Spleen (tissue), 11 donors: ENCODE data around the gene TGM1. TPM values are rescaled to one million over a fixed set of nuclear protein-coding genes. Genes with fewer than 3 reads are reported as not detected.
A peak's percentile ranks its signal among the peaks of the same experiment; 100 is the strongest.

Experiments
- DNase-seq: peaks from one replicate; pipeline ENCODE4 v3.0.0-alpha.2; 2020
- H3K27ac ChIP-seq, 8 donors: fragments of 200-600 bp; sonication (generic) in 7 of 8; 1 replicate in 4 of 8; 2 replicates in 4 of 8; pipeline versions ENCODE4 v1.5.0 to v1.8.0; 2016 to 2021; ENCODE audit warnings: inconsistent platforms in 4 of 8, mild to moderate bottlenecking in 4 of 8, moderate library complexity in 1 of 8
- H3K27me3 ChIP-seq, 7 donors: fragments of 200-600 bp; sonication (generic) in 6 of 7; replicated peaks in 1 of 7; 1 replicate in 4 of 7; 2 replicates in 3 of 7; pipeline versions ENCODE4 v1.5.0 to v1.8.0; 2016 to 2021; ENCODE audit warnings: inconsistent platforms in 3 of 7, mild to moderate bottlenecking in 1 of 7
- H3K36me3 ChIP-seq, 6 donors: fragments of 200-600 bp; sonication (generic) in 5 of 6; 1 replicate in 4 of 6; 2 replicates in 2 of 6; pipeline versions ENCODE4 v1.5.0 to v1.8.0; 2016 to 2021; ENCODE audit warnings: inconsistent platforms in 2 of 6
- H3K4me1 ChIP-seq, 6 donors: fragments of 200-600 bp; sonication (generic) in 5 of 6; 1 replicate in 3 of 6; 2 replicates in 3 of 6; pipeline versions ENCODE4 v1.5.0 to v1.8.0; 2016 to 2021; ENCODE audit warnings: inconsistent platforms in 3 of 6
- H3K4me3 ChIP-seq, 8 donors: fragments of 200-600 bp; sonication (generic) in 7 of 8; 1 replicate in 4 of 8; 2 replicates in 4 of 8; pipeline versions ENCODE4 v1.5.0 to v1.8.0; 2016 to 2021; ENCODE audit warnings: inconsistent platforms in 4 of 8, mild to moderate bottlenecking in 4 of 8, moderate library complexity in 2 of 8
- H3K9me3 ChIP-seq, 8 donors: fragments of 200-600 bp; sonication (generic) in 7 of 8; 1 replicate in 4 of 8; 2 replicates in 4 of 8; pipeline versions ENCODE4 v1.5.0 to v1.8.0; 2016 to 2021; ENCODE audit warnings: inconsistent platforms in 4 of 8
- POLR2A ChIP-seq, 3 donors: fragments of 450-650 bp; IDR thresholded peaks; one replicate each; pipeline ENCODE4 v1.5.1; 2017; ENCODE audit warnings: antibody characterized with exemption in 3 of 3, mild to moderate bottlenecking in 1 of 3
- POLR2AphosphoS5 ChIP-seq, 3 donors: sonication (generic); formaldehyde crosslinking; IDR thresholded peaks; one replicate each; pipeline ENCODE4 v1.5.1; 2017; ENCODE audit warnings: antibody characterized with exemption in 3 of 3
- WGBS, 5 donors: extraction: QIAGEN DNeasy Blood & Tissue Kit in 3 of 5; methylation state at CpG; one replicate each; pipeline versions ENCODE4 v1.1.5 to v1.1.7; 2013 to 2018; 5-methylcytosine and 5-hydroxymethylcytosine counted together
- intact Hi-C: fragments of 100-400 bp; cut with DNase I; formaldehyde crosslinking; loops from one replicate; pipeline ENCODE4 v1.15.0; 2023; ENCODE audit warnings: low total_unique reads
- polyA plus RNA-seq, 3 donors: library from polyadenylated mRNA; stranded (reverse); fragments of 200-250 nt; gene quantifications; one replicate each; pipeline ENCODE4 v1.2.1, GENCODE V29; 2013
- total RNA-seq, 7 donors: library from RNA; depleted of rRNA in 3 of 7; stranded (reverse); fragments of >200 nt in 3 of 7; fragmentation: NEBNext Ultra II Directional in 4 of 7; extraction: Animal tissue kit (Norgen Biotek cat#: 25700) in 4 of 7; gene quantifications; one replicate each; pipeline versions ENCODE4 v1.1.0 to v1.2.1, GENCODE V29; 2016 to 2021
- TF ChIP-seq, protein P1 (sequence below), 11 experiments: fragments of 200-600 bp in 7 of 11; fragments of 450-650 bp in 4 of 11; sonication (generic) in 4 of 11; IDR thresholded peaks in 8 of 11; conservative IDR thresholded peaks in 3 of 11; 1 replicate in 7 of 11; 2 replicates in 4 of 11; pipeline versions ENCODE4 v1.4.0 to v1.8.0; 2016 to 2021; ENCODE audit warnings: antibody characterized with exemption in 11 of 11, inconsistent platforms in 4 of 11, mild to moderate bottlenecking in 1 of 11
- donor health status: healthy with polysubstance abuse.
- donor health status: DM: no; HTN: no; CAD: no; lungs with moderate emphysema.
- donor health status: DM: no; HTN: no; CAD: no.
- donor health status: Bipolar disorder and iron deficiency.
- donor health status: healthy.
- donor health status: DM: no; HTN: no; CAD: no.
- donor health status: DM: yes; HTN: yes; CAD: no.

Gene TGM1
- total and polyA plus RNA-seq, 10 donors = 1.4 to 4.8 (median 2.7) TPM

- TF ChIP-seq, protein P1, sequence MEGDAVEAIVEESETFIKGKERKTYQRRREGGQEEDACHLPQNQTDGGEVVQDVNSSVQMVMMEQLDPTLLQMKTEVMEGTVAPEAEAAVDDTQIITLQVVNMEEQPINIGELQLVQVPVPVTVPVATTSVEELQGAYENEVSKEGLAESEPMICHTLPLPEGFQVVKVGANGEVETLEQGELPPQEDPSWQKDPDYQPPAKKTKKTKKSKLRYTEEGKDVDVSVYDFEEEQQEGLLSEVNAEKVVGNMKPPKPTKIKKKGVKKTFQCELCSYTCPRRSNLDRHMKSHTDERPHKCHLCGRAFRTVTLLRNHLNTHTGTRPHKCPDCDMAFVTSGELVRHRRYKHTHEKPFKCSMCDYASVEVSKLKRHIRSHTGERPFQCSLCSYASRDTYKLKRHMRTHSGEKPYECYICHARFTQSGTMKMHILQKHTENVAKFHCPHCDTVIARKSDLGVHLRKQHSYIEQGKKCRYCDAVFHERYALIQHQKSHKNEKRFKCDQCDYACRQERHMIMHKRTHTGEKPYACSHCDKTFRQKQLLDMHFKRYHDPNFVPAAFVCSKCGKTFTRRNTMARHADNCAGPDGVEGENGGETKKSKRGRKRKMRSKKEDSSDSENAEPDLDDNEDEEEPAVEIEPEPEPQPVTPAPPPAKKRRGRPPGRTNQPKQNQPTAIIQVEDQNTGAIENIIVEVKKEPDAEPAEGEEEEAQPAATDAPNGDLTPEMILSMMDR (IDR thresholded peaks at IDR 0.05 in 8 of 11, conservative IDR thresholded peaks at IDR 0.05 in 3 of 11) = peak in 5 of 11 experiments; percentile 31 to 44 (median 40)
- TF ChIP-seq POLR2AphosphoS5 (IDR thresholded peaks at IDR 0.05) (peak; percentile 100), POLR2A (IDR thresholded peaks at IDR 0.05) (peak; percentile 57 to 88 (median 83))
- H3K36me3 ChIP-seq = peaks cover 0 to 64% (median 38%) of the 10 kb centered on the region in 6 donors
- WGBS, 5 donors = 0 to 1% (median 0%) methylated on average over 42 to 53 of the region's 53 CpGs
- intact Hi-C loops = no loop called here
- no peaks in the 10 kb centered on the region for H3K27me3 ChIP-seq
- peak within 1 kb of the TSS; percentile 93 to 100 (median 98) for H3K27ac ChIP-seq
- peaks cover 24 to 70% (median 49%) of the 10 kb centered on the region in 6 donors for H3K4me1 ChIP-seq
- no peaks in the 10 kb centered on the region for H3K9me3 ChIP-seq
- peak; percentile 99 for DNase-seq
- H3K4me3 ChIP-seq = peak within 1 kb of the TSS; percentile 58 to 90 (median 68)
Observed at GRCh38 chr14:24212924-24213865, 49.8 kb downstream of the TGM1 start, which contains the start of gene CHMP4A. CHMP4A (minus strand) TSS chr14:24213488; CDS start chr14:24213439, 49 bp downstream.

- H3K9me3 ChIP-seq = no peaks in the 10 kb centered on the region
- intact Hi-C loops = no loop called here
- H3K27ac ChIP-seq = no peak overlapping the region
- 92 to 96% (median 95%) methylated on average over 6 of the region's 6 CpGs for WGBS, 5 donors
- peaks cover 2 to 64% (median 50%) of the 10 kb centered on the region in 6 donors for H3K36me3 ChIP-seq
- no peaks in the 10 kb centered on the region for H3K27me3 ChIP-seq
- H3K4me1 ChIP-seq = peaks cover 23 to 84% (median 48%) of the 10 kb centered on the region in 6 donors
- TF ChIP-seq, protein P1 (IDR thresholded peaks at IDR 0.05 in 8 of 11, conservative IDR thresholded peaks at IDR 0.05 in 3 of 11) = no peak
- no peak for TF ChIP-seq POLR2A (IDR thresholded peaks at IDR 0.05)
- no peak for TF ChIP-seq POLR2AphosphoS5 (IDR thresholded peaks at IDR 0.05)
- no peak for DNase-seq
- no peak overlapping the region for H3K4me3 ChIP-seq
Observed at GRCh38 chr14:24211311-24211710, 51.7 kb downstream of the TGM1 start.

DNA sequence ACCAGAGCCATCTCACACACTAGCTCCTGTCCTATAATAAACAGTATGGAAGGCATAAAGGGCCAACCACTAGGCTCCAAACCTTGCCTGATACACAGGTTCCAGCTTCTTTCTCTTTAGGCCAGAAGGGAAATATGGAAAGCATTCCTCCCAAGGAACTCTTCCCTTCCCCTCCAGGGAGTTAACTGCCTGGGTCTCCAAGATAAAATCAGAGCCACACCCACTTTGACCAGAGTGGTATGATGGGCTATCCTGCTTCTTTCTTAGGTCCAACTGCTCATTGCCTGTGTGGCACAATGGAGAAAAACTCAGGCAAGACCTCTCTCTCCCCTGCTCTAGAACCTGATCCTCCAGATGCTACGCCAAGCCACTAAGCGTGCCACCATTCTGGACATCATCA, 55.4 kb downstream of the TGM1 start:
- DNase-seq = no peak
- Histone ChIP-seq H3K27ac (peak overlapping the region in 1 of 8 donors; percentile 40), H3K36me3 (peaks cover 5 to 91% (median 58%) of the 10 kb centered on the region in 6 donors), H3K4me3 (no peak overlapping the region), H3K4me1 (peaks cover 6 to 56% (median 19%) of the 10 kb centered on the region in 6 donors), H3K27me3 (no peaks in the 10 kb centered on the region), H3K9me3 (no peaks in the 10 kb centered on the region)
- TF ChIP-seq POLR2AphosphoS5 (IDR thresholded peaks at IDR 0.05) (no peak), POLR2A (IDR thresholded peaks at IDR 0.05) (no peak)
- TF ChIP-seq, protein P1 (IDR thresholded peaks at IDR 0.05 in 8 of 11, conservative IDR thresholded peaks at IDR 0.05 in 3 of 11) = no peak
- WGBS, 5 donors = 98 to 100% (median 100%) methylated on average over 2 of the region's 2 CpGs
- intact Hi-C loops = no loop called here

GRCh38 chr14:24207104-24207551, 55.8 kb downstream of the TGM1 start:
- Histone ChIP-seq H3K27me3 (no peaks in the 10 kb centered on the region), H3K27ac (peak overlapping the region in 1 of 8 donors; percentile 40), H3K36me3 (peaks cover 5 to 96% (median 58%) of the 10 kb centered on the region in 6 donors), H3K4me3 (no peak overlapping the region), H3K9me3 (peaks cover 0 to 5% (median 0%) of the 10 kb centered on the region in 8 donors), H3K4me1 (peaks cover 1 to 51% (median 14%) of the 10 kb centered on the region in 6 donors)
- intact Hi-C loops = no loop called here
- no peak for TF ChIP-seq POLR2A (IDR thresholded peaks at IDR 0.05)
- TF ChIP-seq, protein P1 (IDR thresholded peaks at IDR 0.05 in 8 of 11, conservative IDR thresholded peaks at IDR 0.05 in 3 of 11) = no peak
- no peak for TF ChIP-seq POLR2AphosphoS5 (IDR thresholded peaks at IDR 0.05)
- DNase-seq = no peak
- 62 to 88% (median 80%) methylated on average over 5 of the region's 5 CpGs for WGBS, 5 donors
